ENCODE results near the gene KL. TPM values are rescaled to one million over a fixed set of nuclear protein-coding genes. Genes with fewer than 3 reads are reported as not detected.

KL gene
- total and polyA plus RNA-seq, 2 of the 8 experiments (the other 6 are each of a cell fraction or from before 2014, with no cell fraction given), result 0.02 TPM; not detected in 1

DNA sequence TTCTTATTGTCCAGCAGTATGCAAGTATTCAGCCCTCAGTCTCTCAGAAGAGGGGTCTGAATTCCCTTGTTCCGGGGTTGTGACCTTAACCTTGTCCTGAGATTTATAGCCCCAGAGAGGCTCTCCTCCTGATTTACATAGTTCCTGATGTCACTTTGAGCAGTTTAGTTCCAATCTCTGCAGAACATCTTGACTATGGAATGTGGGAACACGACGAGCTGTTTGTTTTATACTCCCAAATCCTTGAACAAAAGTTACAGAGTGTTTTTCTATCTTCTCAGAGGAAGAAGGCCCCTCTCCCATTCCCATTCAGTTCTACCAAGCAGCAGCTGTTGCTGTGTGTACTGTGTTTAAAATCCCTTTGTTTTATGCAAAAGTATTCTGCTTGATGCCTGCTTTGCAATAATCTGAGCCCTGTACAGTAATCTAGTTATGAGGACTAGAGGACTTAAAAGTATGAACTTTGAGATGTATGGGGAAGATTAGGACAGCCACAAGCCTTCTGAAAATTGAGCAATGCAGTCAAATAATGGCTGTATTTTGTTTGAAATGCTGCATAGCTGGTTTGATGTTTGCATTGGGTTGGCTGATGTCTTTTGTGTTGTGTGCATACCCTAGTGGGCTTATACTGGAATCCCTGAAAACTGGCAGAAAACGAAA, 74.7 kb downstream of the KL start:
- Histone ChIP-seq H3K9ac (replicated peaks in 1 of 4; ENCODE audit: extremely low read depth in 1 of 4, low read depth in 3 of 4, low read length in 3 of 4) (no peak overlapping the region), H3K79me2 (ENCODE audit: control insufficient read depth in 1 of 2, insufficient read depth in 2 of 2, low read length in 2 of 2) (no peaks in the 10 kb centered on the region), H3K18ac (ENCODE audit: extremely low read depth, low read length) (no peak overlapping the region), H3K27me3 (replicated peaks in 1 of 4; ENCODE audit: control insufficient read depth in 3 of 4, extremely low read depth in 1 of 4, insufficient read depth in 3 of 4, low read length in 3 of 4) (no peaks in the 10 kb centered on the region), H2AFZ (ENCODE audit: low read length) (no peak overlapping the region; the same call in 1 of the 2 replicates), H3K14ac (ENCODE audit: insufficient read length) (no peak overlapping the region), H2BK5ac (ENCODE audit: low read depth, low read length) (no peak overlapping the region), H4K91ac (replicated peaks; ENCODE audit: insufficient read length, low read length) (no peak overlapping the region), H2BK20ac (ENCODE audit: low read length) (no peak overlapping the region), H4K5ac (ENCODE audit: insufficient read length, low read depth, low read length) (no peak overlapping the region), H2BK120ac (replicated peaks; ENCODE audit: low read depth, low read length) (no peak overlapping the region), H2BK12ac (ENCODE audit: low read depth, low read length) (no peak overlapping the region), H2BK15ac (ENCODE audit: low read length) (no peak overlapping the region), H4K8ac (ENCODE audit: extremely low read depth, insufficient read depth, low read length) (no peak overlapping the region), H3K36me3 (ENCODE audit: control insufficient read depth in 2 of 4, insufficient read depth in 4 of 4, low read length in 3 of 4) (no peaks in the 10 kb centered on the region), H3K9me3 (ENCODE audit: insufficient read depth in 2 of 2, low read depth in 1 of 2, low read length in 1 of 2) (no peaks in the 10 kb centered on the region), H3K79me1 (ENCODE audit: low read depth, low read length) (no peaks in the 10 kb centered on the region), H3K4me3 (ENCODE audit: extremely low read depth in 1 of 4, insufficient read depth in 2 of 4, low read depth in 3 of 4, low read length in 4 of 4) (no peak overlapping the region), H3K56ac (replicated peaks; ENCODE audit: insufficient read length, low read depth, low read length) (no peak overlapping the region), H4K20me1 (replicated peaks in 1 of 2; ENCODE audit: control insufficient read depth in 1 of 2, insufficient read depth in 2 of 2, low read length in 2 of 2) (no peaks in the 10 kb centered on the region), H3K27ac (ENCODE audit: low read depth, low read length) (no peak overlapping the region), H3K4me1 (replicated peaks in 1 of 4; ENCODE audit: control insufficient read depth in 3 of 4, insufficient read depth in 4 of 4, low read length in 3 of 4) (peaks cover 0 to 8% (median 5%) of the 10 kb centered on the region in 4 experiments; a peak in 4 of 7 replicates), H3K4me2 (ENCODE audit: insufficient read depth in 1 of 2, low read depth in 2 of 2, low read length in 2 of 2) (no peak overlapping the region), H2AK5ac (ENCODE audit: low read depth, low read length) (no peak overlapping the region), H3K23me2 (ENCODE audit: low read depth, low read length) (no peaks in the 10 kb centered on the region), H3K23ac (ENCODE audit: insufficient read length) (no peak overlapping the region), H3K4ac (replicated peaks; ENCODE audit: insufficient read length, low read depth, low read length) (no peak overlapping the region)
- FAIRE-seq (no peak), DNase-seq (ENCODE audit: low read depth in 1 of 2, low spot score in 2 of 2) (no peak)
- POLR2A ChIA-PET (ENCODE audit: partially characterized antibody), result no interaction called here
- WGBS, 2 experiments (ENCODE audit: extremely low coverage in 1 of 2, insufficient coverage in 1 of 2, insufficient read length in 1 of 2, insufficient replicate concordance in 2 of 2, low coverage in 1 of 2, low lambda C conversion rate in 2 of 2, missing lambda C conversion rate in 1 of 2), result 94% methylated on average over 4 of the region's 4 CpGs; no CpG with 5 or more reads in 1 of the 2 experiments
- CTCF ChIA-PET (ENCODE audit: partially characterized antibody), result interaction anchor here (1.7 kb wide), 1 partner anchor 21 kb away, joined by 4 read pairs; no protein-coding TSS in a partner anchor
- TF ChIP-seq TAF1 (IDR thresholded peaks at IDR 0.05; ENCODE audit: low read depth, low read length) (no peak), SUZ12 (IDR thresholded peaks at IDR 0.05; ENCODE audit: low read length) (no peak), TAF7 (optimal IDR thresholded peaks at IDR 0.05; ENCODE audit: borderline replicate concordance, low read depth, low read length) (no peak), CHD2 (IDR thresholded peaks at IDR 0.05; ENCODE audit: low read length) (no peak), SAP30 (IDR thresholded peaks at IDR 0.05; ENCODE audit: insufficient read depth, insufficient replicate concordance, low read length) (no peak), KDM5A (IDR thresholded peaks at IDR 0.05; ENCODE audit: low read length) (no peak), RAD21 (IDR thresholded peaks at IDR 0.05 in 1 of 2, conservative IDR thresholded peaks at IDR 0.05 in 1 of 2; ENCODE audit: low read depth in 2 of 2, low read length in 2 of 2) (no peak), RXRA (IDR thresholded peaks at IDR 0.05; ENCODE audit: insufficient read depth, low read depth, low read length) (no peak), SP1 (IDR thresholded peaks at IDR 0.05; ENCODE audit: low read depth, low read length) (no peak)
- TF ChIP-seq, protein P1, sequence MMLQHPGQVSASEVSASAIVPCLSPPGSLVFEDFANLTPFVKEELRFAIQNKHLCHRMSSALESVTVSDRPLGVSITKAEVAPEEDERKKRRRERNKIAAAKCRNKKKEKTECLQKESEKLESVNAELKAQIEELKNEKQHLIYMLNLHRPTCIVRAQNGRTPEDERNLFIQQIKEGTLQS (IDR thresholded peaks at IDR 0.05; ENCODE audit: insufficient read depth, low read depth, low read length), result no peak
- TF ChIP-seq, protein P2, sequence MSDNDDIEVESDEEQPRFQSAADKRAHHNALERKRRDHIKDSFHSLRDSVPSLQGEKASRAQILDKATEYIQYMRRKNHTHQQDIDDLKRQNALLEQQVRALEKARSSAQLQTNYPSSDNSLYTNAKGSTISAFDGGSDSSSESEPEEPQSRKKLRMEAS (IDR thresholded peaks at IDR 0.05), result no peak
